Inferior parietal cortex (tissue), 1 donor: Measurements from ENCODE around the gene DCAF17.
"Not testable (repeated sequence)": the region's sequence is repeated elsewhere in the genome, so short reads cannot be mapped to it uniquely, and the experiment has no call there.

ENCODE experiments used
- DNase-seq: peaks from one replicate; pipeline ENCODE4 v3.0.0-alpha.2; 2016; ENCODE audit errors: extremely low spot score

DCAF17 gene

GRCh38 chr2:171513719-171514160 lies 79.7 kb downstream of the DCAF17 start:
- DNase-seq = no peak

- no peak for DNase-seq
Observed at GRCh38 chr2:171514908-171515582, 81.0 kb downstream of the DCAF17 start.

- DNase-seq = no peak
Observed at GRCh38 chr2:171515672-171516298, 81.8 kb downstream of the DCAF17 start.

GRCh38 chr2:171516793-171517192 lies 82.8 kb downstream of the DCAF17 start:
- DNase-seq = no peak

- no peak for DNase-seq
Observed at GRCh38 chr2:171520471-171520870, 86.4 kb downstream of the DCAF17 start.

- DNase-seq = no peak
Observed at GRCh38 chr2:171521361-171522051, 87.5 kb downstream of the DCAF17 start.

GRCh38 chr2:171522052-171522787 lies 88.2 kb downstream of the DCAF17 start, which contains the start of gene CYBRD1:
Gene CYBRD1, plus strand, starts transcription at chr2:171522474. Its CDS starts 72 bp downstream, at chr2:171522546.
- DNase-seq = peak; percentile 78

GRCh38 chr2:171522788-171523087 lies 88.7 kb downstream of the DCAF17 start:
- no peak for DNase-seq

- DNase-seq = peak; percentile 59
Observed at GRCh38 chr2:171523088-171524017, 89.3 kb downstream of the DCAF17 start.

- DNase-seq = no peak
Observed at GRCh38 chr2:171524018-171524401, 90.0 kb downstream of the DCAF17 start.

- DNase-seq = no peak
Observed at GRCh38 chr2:171529914-171530313, 95.9 kb downstream of the DCAF17 start.

GRCh38 chr2:171530378-171530777 lies 96.4 kb downstream of the DCAF17 start:
- DNase-seq = no peak

- not testable (repeated sequence) for DNase-seq
Observed at GRCh38 chr2:171530859-171531258, 96.8 kb downstream of the DCAF17 start.

- no peak for DNase-seq
Observed at GRCh38 chr2:171531291-171531690, 97.3 kb downstream of the DCAF17 start.

GRCh38 chr2:171531836-171532450 lies 97.9 kb downstream of the DCAF17 start:
- no peak for DNase-seq

- no peak for DNase-seq
Observed at GRCh38 chr2:171533331-171533730, 99.3 kb downstream of the DCAF17 start.
